Endothelial cell of umbilical vein (primary cell): ENCODE data around the gene TRPC3. TPM values are rescaled to one million over a fixed set of nuclear protein-coding genes. Genes with fewer than 3 reads are reported as not detected.

Experiments
- BruUV-seq: library from RNA; stranded (reverse); fragments of 400-500 nt; replicated peaks from 2 replicates; lab custom pipeline; 2021; lab: Mats Ljungman, UMichigan
- CTCF ChIA-PET: fragments of 300-600, 350-600 bp; sonication (Branson Sonifier 250); formaldehyde crosslinking; loops from one replicate; lab custom pipeline; 2021; ENCODE audit warnings: antibody characterized with exemption, inconsistent platforms; lab: Charles Lee
- POLR2A ChIA-PET: fragments of 300-600, 350-600 bp; sonication (Branson Sonifier 250); formaldehyde crosslinking; loops from one replicate; lab custom pipeline; 2021; ENCODE audit warnings: antibody characterized with exemption, inconsistent platforms; lab: Charles Lee
- DNase-seq: peaks from one replicate; pipeline ENCODE4 v3.0.0-alpha.2; 2011; ENCODE audit warnings: low read depth, low spot score
- FAIRE-seq: peaks from 2 replicates; lab custom pipeline; 2011; peaks lifted over from hg19 to GRCh38; lab: Jason Lieb, UNC
- H2AFZ ChIP-seq: 2 replicates; pipeline ENCODE4 v1.6.0; 2012; ENCODE audit warnings: low read depth, low read length, control low read depth, inconsistent platforms
- H3K27ac ChIP-seq: 2 replicates; pipeline ENCODE4 v1.5.1; 2011; ENCODE audit warnings: low read depth, mild to moderate bottlenecking, control low read depth, low read length, moderate library complexity; ENCODE audit not compliant: insufficient read depth
- H3K27me3 ChIP-seq, 2 experiments: 2 replicates each; pipeline versions ENCODE4 v1.6.0 to v1.6.1; 2011; ENCODE audit warnings: low read length in 2 of 2, mixed read lengths in 1 of 2; ENCODE audit not compliant: control insufficient read depth in 2 of 2, insufficient read depth in 2 of 2
- H3K36me3 ChIP-seq, 2 experiments: 2 replicates in 1 of 2; 3 replicates in 1 of 2; pipeline ENCODE4 v1.5.1; 2011; ENCODE audit warnings: low read length in 2 of 2, mild to moderate bottlenecking in 1 of 2, moderate library complexity in 1 of 2; ENCODE audit not compliant: control insufficient read depth in 2 of 2, insufficient read depth in 2 of 2; ENCODE audit errors: extremely low read depth in 1 of 2
- H3K4me1 ChIP-seq: 3 replicates; pipeline ENCODE4 v1.5.1; 2011; ENCODE audit warnings: mild to moderate bottlenecking, low read length; ENCODE audit not compliant: control insufficient read depth, insufficient read depth; ENCODE audit errors: extremely low read depth
- H3K4me2 ChIP-seq: 2 replicates; pipeline ENCODE4 v1.6.1; 2011; ENCODE audit warnings: low read length, control low read depth, mixed read lengths; ENCODE audit not compliant: insufficient read depth
- H3K4me3 ChIP-seq, 3 experiments: fragments of 200-600 bp in 1 of 3; sonication (generic), shearing (Covaris generic) in 1 of 3; replicated peaks in 1 of 3; 2 replicates each; pipeline ENCODE4 v1.5.1; 2011 to 2016; ENCODE audit warnings: control low read depth in 3 of 3, low read length in 3 of 3, mild to moderate bottlenecking in 2 of 3, inconsistent platforms in 1 of 3, low read depth in 1 of 3, moderate library complexity in 1 of 3; ENCODE audit not compliant: insufficient read depth in 1 of 3
- H3K79me2 ChIP-seq: 2 replicates; pipeline ENCODE4 v1.6.0; 2012; ENCODE audit warnings: low read length, inconsistent platforms; ENCODE audit not compliant: control insufficient read depth, insufficient read depth
- H3K9ac ChIP-seq: replicated peaks from 2 replicates; pipeline ENCODE3; 2011; ENCODE audit warnings: low read length, control low read depth; ENCODE audit not compliant: insufficient read depth; ENCODE audit errors: extremely low read depth
- H3K9me1 ChIP-seq: replicated peaks from 3 replicates; pipeline ENCODE4 v1.6.0; 2011; ENCODE audit warnings: mild to moderate bottlenecking, low read length; ENCODE audit not compliant: control insufficient read depth, insufficient read depth; ENCODE audit errors: extremely low read depth
- H3K9me3 ChIP-seq: replicated peaks from 2 replicates; pipeline ENCODE4 v1.5.1; 2012; ENCODE audit warnings: low read length, inconsistent platforms; ENCODE audit not compliant: control insufficient read depth, insufficient read depth
- H4K20me1 ChIP-seq: replicated peaks from 2 replicates; pipeline ENCODE3; 2011; ENCODE audit warnings: mild to moderate bottlenecking, low read length; ENCODE audit not compliant: control insufficient read depth, insufficient read depth; ENCODE audit errors: extremely low read depth
- EZH2 ChIP-seq: IDR thresholded peaks from 2 replicates; pipeline ENCODE4 v1.6.1; 2012; ENCODE audit warnings: borderline replicate concordance, low read depth, mild to moderate bottlenecking, moderate library complexity, low read length, inconsistent platforms; ENCODE audit not compliant: severe bottlenecking
- FOS ChIP-seq: IDR thresholded peaks from 2 replicates; pipeline ENCODE4 v1.6.1; 2011; ENCODE audit warnings: mild to moderate bottlenecking, low read length, moderate library complexity, borderline replicate concordance; ENCODE audit not compliant: insufficient read depth
- GATA2 ChIP-seq: IDR thresholded peaks from 2 replicates; pipeline ENCODE4 v1.7.0; 2011; ENCODE audit warnings: low read depth, mild to moderate bottlenecking, moderate library complexity, mixed read lengths, low read length; ENCODE audit not compliant: insufficient read length, insufficient read depth
- JUN ChIP-seq: IDR thresholded peaks from 2 replicates; pipeline ENCODE4 v1.6.1; 2011; ENCODE audit warnings: borderline replicate concordance, low read depth; ENCODE audit not compliant: insufficient read length, insufficient read depth
- MYC ChIP-seq: IDR thresholded peaks from one replicate; pipeline ENCODE4 v1.6.1; 2011; ENCODE audit warnings: mild to moderate bottlenecking, low read depth, low read length
- POLR2AphosphoS5 ChIP-seq: IDR thresholded peaks from 2 replicates; pipeline ENCODE4 v1.6.1; 2012; ENCODE audit warnings: low read depth, mild to moderate bottlenecking, control low read depth, low read length, moderate library complexity; ENCODE audit not compliant: insufficient read depth
- dilution Hi-C: fragments of 300-500 bp; cut with MboI; formaldehyde crosslinking; loops from one replicate; pipeline ENCODE4 v1.15.0; 2019; ENCODE audit warnings: low sequenced_read_pairs; ENCODE audit not compliant: extremely low pct_ligation_motif_present
- intact Hi-C: fragments of 100-400 bp; cut with micrococcal nuclease; formaldehyde crosslinking; loops from one replicate; pipeline ENCODE4 v1.10.0; 2022
- polyA plus RNA-seq, 4 experiments: library from polyadenylated mRNA; depleted of rRNA in 3 of 4; stranded (reverse) in 3 of 4; unstranded in 1 of 4; fragments of >200 nt; gene quantifications; 2 replicates each; pipeline versions ENCODE4 v1.2.1 to v1.2.3, GENCODE V29; 2011 to 2012; ENCODE audit warnings: missing spikeins in 1 of 4
- total RNA-seq: library from RNA; stranded (reverse); gene quantifications from 2 replicates; pipeline ENCODE4 v1.2.3, GENCODE V29; 2021
- TF ChIP-seq, protein P1 (sequence below), 2 donors: IDR thresholded peaks; 1 replicate in 1 of 2; 2 replicates in 1 of 2; pipeline ENCODE4 v1.5.1; 2011; ENCODE audit warnings: low read length in 2 of 2, mild to moderate bottlenecking in 2 of 2, moderate library complexity in 2 of 2, control low read depth in 1 of 2, inconsistent platforms in 1 of 2, low read depth in 1 of 2; ENCODE audit not compliant: insufficient read depth in 1 of 2; ENCODE audit errors: extremely low read depth in 1 of 2
- TF ChIP-seq, protein P2 (sequence below): IDR thresholded peaks from 2 replicates; pipeline ENCODE4 v1.6.1; 2011; ENCODE audit not compliant: insufficient read depth, insufficient read length

TRPC3 gene
- total and polyA plus RNA-seq, 2 donors (not counting 3 experiments of a cell fraction or from before 2014, with no cell fraction given), result not detected

DNA sequence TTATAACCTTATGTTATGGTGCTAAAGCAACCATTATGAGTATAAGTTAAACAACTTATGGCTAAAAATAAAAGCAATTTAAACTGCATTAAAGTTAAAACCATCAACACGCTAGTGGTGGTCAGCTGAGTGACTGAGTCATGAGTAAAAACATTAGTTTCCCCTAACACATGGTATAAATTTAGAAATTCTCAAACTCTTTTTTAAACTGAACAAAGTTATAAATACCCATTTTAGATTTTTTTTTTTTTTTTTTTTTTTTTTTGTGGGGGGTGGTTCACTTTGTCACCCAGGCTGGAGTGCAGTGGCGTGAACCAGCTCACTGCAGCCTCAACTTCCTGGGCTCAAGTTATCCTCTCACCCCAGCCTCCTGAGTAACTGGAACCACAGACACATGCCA lies 76.2 kb downstream of the TRPC3 start:
- BruUV-seq, result no TSS peak
- POLR2A ChIA-PET, result no interaction called here

DNA sequence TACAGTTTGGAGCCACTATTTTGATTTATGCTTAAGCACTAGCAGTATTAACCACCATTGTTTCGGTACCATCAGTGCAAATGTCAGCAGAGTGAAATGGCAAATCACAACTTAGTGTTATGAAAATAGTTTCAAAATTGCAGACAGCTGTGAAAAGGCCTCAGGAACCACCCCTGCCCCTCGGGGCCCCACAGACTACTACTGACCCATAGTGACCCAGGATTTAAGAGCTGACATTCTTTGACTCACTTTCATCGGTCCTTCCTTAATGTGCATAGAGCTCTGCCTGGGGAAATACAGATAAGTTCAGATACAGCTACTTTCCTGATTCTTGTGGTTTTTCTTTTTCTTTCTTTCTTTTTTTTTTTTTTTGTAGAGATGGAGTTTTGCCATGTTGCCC lies 78.3 kb downstream of the TRPC3 start:
- H3K9me3 ChIP-seq, result no peaks in the 10 kb centered on the region
- intact Hi-C loops (no loop called here), dilution Hi-C loops (no loop called here)
- no peak overlapping the region for H3K9ac ChIP-seq
- no peak overlapping the region for H3K4me2 ChIP-seq
- H3K36me3 ChIP-seq, result no peaks in the 10 kb centered on the region
- no peak overlapping the region for H2AFZ ChIP-seq
- no peaks in the 10 kb centered on the region for H4K20me1 ChIP-seq
- BruUV-seq, result no TSS peak
- TF ChIP-seq GATA2 (no peak), FOS (no peak), EZH2 (no peak), MYC (no peak), POLR2AphosphoS5 (no peak)
- TF ChIP-seq, protein P1, sequence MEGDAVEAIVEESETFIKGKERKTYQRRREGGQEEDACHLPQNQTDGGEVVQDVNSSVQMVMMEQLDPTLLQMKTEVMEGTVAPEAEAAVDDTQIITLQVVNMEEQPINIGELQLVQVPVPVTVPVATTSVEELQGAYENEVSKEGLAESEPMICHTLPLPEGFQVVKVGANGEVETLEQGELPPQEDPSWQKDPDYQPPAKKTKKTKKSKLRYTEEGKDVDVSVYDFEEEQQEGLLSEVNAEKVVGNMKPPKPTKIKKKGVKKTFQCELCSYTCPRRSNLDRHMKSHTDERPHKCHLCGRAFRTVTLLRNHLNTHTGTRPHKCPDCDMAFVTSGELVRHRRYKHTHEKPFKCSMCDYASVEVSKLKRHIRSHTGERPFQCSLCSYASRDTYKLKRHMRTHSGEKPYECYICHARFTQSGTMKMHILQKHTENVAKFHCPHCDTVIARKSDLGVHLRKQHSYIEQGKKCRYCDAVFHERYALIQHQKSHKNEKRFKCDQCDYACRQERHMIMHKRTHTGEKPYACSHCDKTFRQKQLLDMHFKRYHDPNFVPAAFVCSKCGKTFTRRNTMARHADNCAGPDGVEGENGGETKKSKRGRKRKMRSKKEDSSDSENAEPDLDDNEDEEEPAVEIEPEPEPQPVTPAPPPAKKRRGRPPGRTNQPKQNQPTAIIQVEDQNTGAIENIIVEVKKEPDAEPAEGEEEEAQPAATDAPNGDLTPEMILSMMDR (IDR thresholded peaks at IDR 0.05; ENCODE audit: extremely low read depth in 1 of 2, insufficient read depth in 1 of 2, low read depth in 1 of 2, low read length in 2 of 2), result no peak
- TF ChIP-seq, protein P2, sequence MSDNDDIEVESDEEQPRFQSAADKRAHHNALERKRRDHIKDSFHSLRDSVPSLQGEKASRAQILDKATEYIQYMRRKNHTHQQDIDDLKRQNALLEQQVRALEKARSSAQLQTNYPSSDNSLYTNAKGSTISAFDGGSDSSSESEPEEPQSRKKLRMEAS, result no peak
- no peaks in the 10 kb centered on the region for H3K9me1 ChIP-seq
- peaks cover 10% of the 10 kb centered on the region for H3K4me1 ChIP-seq
- H3K27me3 ChIP-seq, result peaks cover 4 to 9% of the 10 kb centered on the region in 2 experiments
- FAIRE-seq (no peak), DNase-seq (no peak)
- no peak overlapping the region for H3K4me3 ChIP-seq
- ChIA-PET CTCF (interaction anchor here (1.5 kb wide), 1 partner anchor 27 kb away, joined by 3 read pairs; no protein-coding TSS in a partner anchor), POLR2A (no interaction called here)
- H3K79me2 ChIP-seq, result peaks cover 5% of the 10 kb centered on the region
- no peak overlapping the region for H3K27ac ChIP-seq

More for the DNA sequence above, 76.2 kb downstream of the TRPC3 start:
- dilution Hi-C loops (no loop called here), intact Hi-C loops (no loop called here)
- H3K9me3 ChIP-seq, result no peaks in the 10 kb centered on the region
- no peaks in the 10 kb centered on the region for H3K9me1 ChIP-seq
- H3K79me2 ChIP-seq, result no peaks in the 10 kb centered on the region
- TF ChIP-seq JUN, result no peak
- TF ChIP-seq, protein P1 (IDR thresholded peaks at IDR 0.05; ENCODE audit: extremely low read depth in 1 of 2, insufficient read depth in 1 of 2, low read depth in 1 of 2, low read length in 2 of 2), result no peak
- H2AFZ ChIP-seq, result no peak overlapping the region
- no peak overlapping the region for H3K4me2 ChIP-seq
- no peak overlapping the region for H3K9ac ChIP-seq
- H3K4me1 ChIP-seq, result no peaks in the 10 kb centered on the region
- CTCF ChIA-PET, result no interaction called here
- H3K4me3 ChIP-seq, result no peak overlapping the region
- no peak overlapping the region for H3K27ac ChIP-seq
- FAIRE-seq (no peak), DNase-seq (no peak)
- H3K27me3 ChIP-seq, result peaks cover 7 to 27% of the 10 kb centered on the region in 2 experiments
- H3K36me3 ChIP-seq, result no peaks in the 10 kb centered on the region
- H4K20me1 ChIP-seq, result no peaks in the 10 kb centered on the region
